Tibial nerve (tissue), 4 donors: ENCODE data around the gene THAP10. TPM values are rescaled to one million over a fixed set of nuclear protein-coding genes. Genes with fewer than 3 reads are reported as not detected.
"Not testable (repeated sequence)": the region's sequence is repeated elsewhere in the genome, so short reads cannot be mapped to it uniquely, and the experiment has no call there.

Experiments used
- DNase-seq, 2 donors: peaks; one replicate each; pipeline ENCODE4 v3.0.0-alpha.2; 2019; ENCODE audit warnings: low spot score in 2 of 2
- H3K27ac ChIP-seq, 4 donors: fragments of 200-600 bp; sonication (generic) in 3 of 4; one replicate each; pipeline ENCODE4 v1.5.1; 2017 to 2019; ENCODE audit warnings: mild to moderate bottlenecking in 1 of 4
- H3K27me3 ChIP-seq, 2 donors: fragments of 200-600 bp; sonication (generic) in 1 of 2; one replicate each; pipeline versions ENCODE4 v1.5.1 to v1.6.0; 2017 to 2019
- H3K36me3 ChIP-seq, 3 donors: fragments of 200-600 bp; sonication (generic); one replicate each; pipeline ENCODE4 v1.5.1; 2018 to 2019
- H3K4me1 ChIP-seq, 4 donors: fragments of 200-600 bp; sonication (generic) in 3 of 4; one replicate each; pipeline ENCODE4 v1.5.1; 2017 to 2019
- H3K4me3 ChIP-seq, 4 donors: fragments of 200-600 bp; sonication (generic) in 3 of 4; one replicate each; pipeline ENCODE4 v1.5.1; 2017 to 2019; ENCODE audit warnings: mild to moderate bottlenecking in 1 of 4, moderate library complexity in 1 of 4
- H3K9me3 ChIP-seq, 4 donors: fragments of 200-600 bp; sonication (generic) in 3 of 4; one replicate each; pipeline ENCODE4 v1.5.1; 2017 to 2019
- CTCF ChIP-seq, 5 experiments: fragments of 200-600 bp in 3 of 5; fragments of 450-650 bp in 2 of 5; sonication (generic) in 3 of 5; IDR thresholded peaks; one replicate each; pipeline ENCODE4 v1.5.1; 2016 to 2019; ENCODE audit warnings: antibody characterized with exemption in 5 of 5, mild to moderate bottlenecking in 3 of 5, moderate library complexity in 2 of 5
- EP300 ChIP-seq, 2 donors: sonication (generic); formaldehyde crosslinking; IDR thresholded peaks; one replicate each; pipeline ENCODE4 v1.6.1; 2017; ENCODE audit warnings: antibody characterized with exemption in 2 of 2, mild to moderate bottlenecking in 1 of 2
- POLR2A ChIP-seq, 2 donors: fragments of 450-650 bp; IDR thresholded peaks; one replicate each; pipeline ENCODE4 v1.6.1; 2017; ENCODE audit warnings: antibody characterized with exemption in 2 of 2, mild to moderate bottlenecking in 2 of 2, moderate library complexity in 2 of 2
- WGBS, 2 donors: methylation state at CpG; one replicate each; pipeline ENCODE4 v1.1.5; 2018; 5-methylcytosine and 5-hydroxymethylcytosine counted together
- total RNA-seq, 4 donors: library from RNA; depleted of rRNA; stranded (reverse); fragments of >200 nt; gene quantifications; one replicate each; pipeline ENCODE4 v1.1.0, GENCODE V29; 2016

Gene THAP10
- total RNA-seq, 4 donors from 2014 or later: 1.2 to 9.8 (median 3.0) TPM

- peaks cover 0 to 61% (median 14%) of the 10 kb centered on the region in 4 donors for H3K4me1 ChIP-seq
- no peaks in the 10 kb centered on the region for H3K27me3 ChIP-seq
- no peak overlapping the region for H3K27ac ChIP-seq
- no peak for DNase-seq
- WGBS, 2 donors: 87% methylated on average over 11 of the region's 11 CpGs
- no peak for TF ChIP-seq EP300 (IDR thresholded peaks at IDR 0.05)
- TF ChIP-seq POLR2A (IDR thresholded peaks at IDR 0.05): no peak
- TF ChIP-seq CTCF (IDR thresholded peaks at IDR 0.05): no peak
- no peaks in the 10 kb centered on the region for H3K9me3 ChIP-seq
- no peaks in the 10 kb centered on the region for H3K36me3 ChIP-seq
- no peak overlapping the region for H3K4me3 ChIP-seq
Observed at GRCh38 chr15:70859998-70860397, 32.2 kb downstream of the THAP10 start.

- Histone ChIP-seq H3K4me1 (peaks cover 0 to 66% (median 15%) of the 10 kb centered on the region in 4 donors), H3K4me3 (no peak overlapping the region), H3K27me3 (no peaks in the 10 kb centered on the region), H3K27ac (no peak overlapping the region), H3K9me3 (no peaks in the 10 kb centered on the region), H3K36me3 (no peaks in the 10 kb centered on the region)
- no peak for DNase-seq
- WGBS, 2 donors: 84 to 89% methylated on average over 14 of the region's 14 CpGs
- TF ChIP-seq POLR2A (IDR thresholded peaks at IDR 0.05) (no peak), EP300 (IDR thresholded peaks at IDR 0.05) (no peak), CTCF (IDR thresholded peaks at IDR 0.05) (no peak)
Observed at GRCh38 chr15:70859322-70859908, 32.8 kb downstream of the THAP10 start.

GRCh38 chr15:70858614-70859321 is 33.5 kb downstream of the THAP10 start:
- H3K36me3 ChIP-seq, DNase-seq, H3K4me3 ChIP-seq, H3K27me3 ChIP-seq, H3K9me3 ChIP-seq: not testable (repeated sequence)
- WGBS, 2 donors: 96 to 97% methylated on average over 9 of the region's 9 CpGs
- H3K4me1 ChIP-seq: peaks cover 0 to 61% (median 12%) of the 10 kb centered on the region in 4 donors
- peak overlapping the region in 2 of 4 donors; percentile 4 to 50 for H3K27ac ChIP-seq

- H3K4me1 ChIP-seq: peaks cover 0 to 55% (median 12%) of the 10 kb centered on the region in 4 donors
- no peaks in the 10 kb centered on the region for H3K9me3 ChIP-seq
- TF ChIP-seq POLR2A (IDR thresholded peaks at IDR 0.05): no peak
- no peak for TF ChIP-seq CTCF (IDR thresholded peaks at IDR 0.05)
- no peak for TF ChIP-seq EP300 (IDR thresholded peaks at IDR 0.05)
- no peaks in the 10 kb centered on the region for H3K36me3 ChIP-seq
- no peaks in the 10 kb centered on the region for H3K27me3 ChIP-seq
- no peak overlapping the region for H3K4me3 ChIP-seq
- 88 to 89% methylated on average over 3 of the region's 3 CpGs for WGBS, 2 donors
- H3K27ac ChIP-seq: peak overlapping the region in 3 of 4 donors; percentile 63 to 96 (median 84)
- no peak for DNase-seq
Observed at GRCh38 chr15:70857562-70858285, 34.5 kb downstream of the THAP10 start.

GRCh38 chr15:70856884-70857561 is 35.2 kb downstream of the THAP10 start:
- Histone ChIP-seq H3K4me3 (no peak overlapping the region), H3K27ac (peak overlapping the region; percentile 25 to 96 (median 74)), H3K4me1 (peaks cover 0 to 61% (median 13%) of the 10 kb centered on the region in 4 donors)

More at GRCh38 chr15:70856884-70857561, 35.2 kb downstream of the THAP10 start:
- H3K9me3 ChIP-seq: no peaks in the 10 kb centered on the region
- TF ChIP-seq EP300 (IDR thresholded peaks at IDR 0.05) (peak; percentile 56 to 90), CTCF (IDR thresholded peaks at IDR 0.05) (no peak), POLR2A (IDR thresholded peaks at IDR 0.05) (peak in 1 of 2 donors; percentile 4)
- H3K36me3 ChIP-seq: peaks cover 0 to 1% (median 0%) of the 10 kb centered on the region in 3 donors
- peak; percentile 78 to 96 for DNase-seq
- no peaks in the 10 kb centered on the region for H3K27me3 ChIP-seq
- 50% methylated on average over 5 of the region's 5 CpGs for WGBS, 2 donors
